GM19397 (cell line): ENCODE results near the gene CYP1A2.
"Not testable (repeated sequence)": the region's sequence is repeated elsewhere in the genome, so short reads cannot be mapped to it uniquely, and the experiment has no call there.

Source experiments
- ATAC-seq: cut with Tn5 transposase; IDR thresholded peaks from one replicate; pipeline ENCODE4 v1.9.1; 2021; ENCODE audit warnings: mild to moderate bottlenecking, moderate library complexity; ENCODE audit not compliant: unreplicated experiment

CYP1A2 gene

DNA sequence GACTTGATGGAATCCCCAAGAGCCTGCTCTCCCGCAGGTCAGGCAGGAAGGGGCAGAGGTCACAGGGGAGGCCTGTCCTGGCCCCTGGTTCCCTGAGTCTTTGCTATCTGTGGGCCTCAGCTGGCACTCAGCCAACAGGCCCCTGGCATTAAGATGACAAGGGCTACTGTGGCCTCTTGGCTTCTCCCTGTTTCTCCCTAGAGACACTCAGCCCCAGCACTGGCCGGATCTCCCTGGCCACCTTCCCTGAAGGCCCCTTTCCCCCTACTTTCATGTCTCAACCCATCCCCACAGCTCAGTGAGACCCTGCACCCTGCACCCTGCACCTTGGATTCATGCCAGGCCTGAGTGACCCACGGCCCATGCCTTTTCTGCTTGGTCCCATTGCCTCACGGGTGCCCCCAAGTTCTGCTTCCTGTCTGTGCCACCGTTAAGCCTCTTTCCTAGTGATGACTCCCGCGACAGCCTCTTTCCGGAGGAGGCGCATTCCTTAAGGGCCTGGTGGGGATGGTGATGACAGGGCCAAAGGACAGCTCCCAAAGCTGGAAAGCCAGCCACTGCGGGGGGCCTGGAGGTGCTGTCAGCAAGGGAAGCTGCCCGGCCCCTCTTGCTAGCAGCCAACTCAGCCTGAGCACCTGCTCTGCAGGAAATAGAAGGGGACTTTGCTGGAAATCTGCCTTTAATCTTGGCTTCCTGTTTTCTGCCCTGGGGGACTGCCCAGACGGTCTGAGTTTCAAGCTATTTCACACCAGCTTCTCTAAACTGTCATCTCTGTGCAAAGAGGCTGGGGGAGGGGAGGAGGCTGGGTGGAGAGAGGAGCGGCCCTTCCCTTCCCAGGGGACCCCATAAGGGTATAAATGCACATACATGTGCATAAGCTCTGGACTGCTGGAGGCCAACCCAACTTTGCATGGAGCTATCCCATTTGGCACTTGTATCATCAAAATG lies 28.4 kb downstream of the CYP1A2 start:
- ATAC-seq, result no peak

DNA sequence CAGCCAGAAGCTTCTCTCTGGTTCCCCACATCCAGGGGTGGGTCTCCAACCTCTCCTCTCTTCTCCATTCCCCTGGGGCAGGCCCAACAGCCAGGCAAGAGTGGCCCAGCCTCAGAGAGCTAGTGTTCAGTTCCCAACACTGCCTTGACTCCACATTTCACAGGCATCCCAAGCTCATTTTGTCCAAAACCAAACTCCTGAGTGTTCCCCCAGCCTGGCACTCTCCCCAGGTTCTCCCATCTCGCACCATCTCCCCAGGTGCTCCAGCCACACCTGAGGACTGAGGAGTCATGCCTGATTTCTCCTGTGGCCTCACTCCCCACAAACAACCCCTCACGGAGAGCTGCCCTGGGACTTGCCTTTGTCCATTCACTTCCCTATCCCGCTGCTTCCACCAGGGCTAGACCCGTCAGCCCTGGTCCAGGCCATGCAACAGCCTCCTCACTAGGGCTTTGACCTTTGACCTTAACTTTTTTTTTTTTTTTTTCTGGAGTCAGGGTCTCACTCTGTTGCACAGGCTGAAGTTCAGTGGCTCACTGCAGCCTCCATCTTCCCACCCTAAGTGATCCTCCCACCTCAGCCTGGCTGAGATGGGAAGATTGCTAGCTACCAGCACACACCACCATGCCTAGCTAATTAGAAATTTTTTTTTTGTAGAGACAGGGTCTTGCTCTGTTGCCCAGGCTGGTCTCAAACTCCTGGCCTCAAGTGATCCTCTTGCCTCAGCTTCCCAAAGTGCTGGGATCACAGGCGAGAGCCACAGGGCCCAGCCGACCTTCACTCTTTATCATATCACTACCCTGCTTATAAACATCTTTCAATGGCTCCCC lies 29.3 kb downstream of the CYP1A2 start:
- no peak for ATAC-seq

- ATAC-seq, result no peak
Observed at GRCh38 chr15:74778599-74778970, 29.9 kb downstream of the CYP1A2 start.

DNA sequence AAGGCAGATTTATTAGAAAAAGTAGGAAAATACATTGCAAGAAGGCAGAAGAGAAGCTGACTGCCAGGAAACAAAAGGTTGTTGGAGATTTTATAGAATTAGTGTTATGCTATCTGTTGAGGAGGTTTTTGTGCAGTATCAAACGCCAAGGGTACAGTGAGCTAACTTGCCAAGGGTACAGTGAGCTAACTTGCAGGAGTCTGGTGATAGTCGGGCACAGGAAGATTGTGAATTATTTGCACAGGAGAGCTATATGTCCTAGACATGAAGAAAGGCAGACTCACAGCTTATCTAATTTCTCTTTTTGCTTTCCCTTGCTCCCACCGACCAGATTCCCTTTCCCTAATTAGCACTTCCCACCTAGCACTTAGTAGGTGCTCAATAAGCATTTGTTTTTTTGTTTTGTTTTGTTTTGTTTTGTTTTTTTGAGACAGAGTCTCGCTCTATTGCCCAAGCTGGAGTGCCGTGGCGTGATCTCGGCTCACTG lies 30.6 kb downstream of the CYP1A2 start:
- ATAC-seq, result no peak

DNA sequence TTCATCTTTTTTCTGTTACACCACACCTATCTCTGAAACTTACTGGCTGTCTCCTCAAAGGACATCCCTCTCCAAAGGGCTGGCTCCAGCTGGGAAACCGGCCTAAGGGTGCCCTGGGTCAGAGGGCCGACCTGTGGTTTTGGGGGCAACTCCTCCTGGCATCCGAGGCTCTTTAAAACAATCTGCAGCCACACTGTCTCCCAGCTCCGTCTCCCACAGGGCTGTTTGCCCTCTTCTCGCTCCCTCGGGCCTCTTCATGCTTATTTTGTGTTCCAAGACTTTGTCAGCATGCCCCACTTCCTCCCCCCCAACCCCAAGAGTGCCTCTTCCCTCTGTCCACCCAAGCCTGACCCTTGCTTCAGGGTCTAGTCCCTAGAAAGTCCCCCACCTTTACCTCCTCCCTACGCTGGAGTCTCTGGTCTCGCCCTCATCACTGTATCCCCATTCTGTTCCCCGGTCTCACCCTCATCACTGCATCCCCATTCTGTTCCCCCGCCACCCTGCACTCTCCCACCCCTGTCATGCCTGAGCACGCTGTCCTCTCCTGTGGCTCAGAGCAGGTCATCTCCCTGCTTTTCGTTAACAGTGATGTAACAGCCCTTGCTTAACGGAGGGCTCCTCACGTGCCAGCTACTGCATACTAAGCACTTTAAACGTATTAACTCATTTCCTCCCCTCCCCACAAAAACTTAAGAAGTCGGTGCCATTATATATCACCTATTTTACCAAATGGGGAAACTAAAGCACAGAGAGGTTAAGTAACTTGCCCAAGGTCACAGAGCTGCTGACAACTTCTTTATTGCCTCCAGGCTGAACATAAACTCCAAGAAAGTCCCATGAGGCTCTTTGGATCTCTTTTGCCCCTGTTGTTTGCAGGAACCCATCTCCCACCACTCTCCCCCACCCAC lies 32.1 kb downstream of the CYP1A2 start:
- ATAC-seq, result no peak

DNA sequence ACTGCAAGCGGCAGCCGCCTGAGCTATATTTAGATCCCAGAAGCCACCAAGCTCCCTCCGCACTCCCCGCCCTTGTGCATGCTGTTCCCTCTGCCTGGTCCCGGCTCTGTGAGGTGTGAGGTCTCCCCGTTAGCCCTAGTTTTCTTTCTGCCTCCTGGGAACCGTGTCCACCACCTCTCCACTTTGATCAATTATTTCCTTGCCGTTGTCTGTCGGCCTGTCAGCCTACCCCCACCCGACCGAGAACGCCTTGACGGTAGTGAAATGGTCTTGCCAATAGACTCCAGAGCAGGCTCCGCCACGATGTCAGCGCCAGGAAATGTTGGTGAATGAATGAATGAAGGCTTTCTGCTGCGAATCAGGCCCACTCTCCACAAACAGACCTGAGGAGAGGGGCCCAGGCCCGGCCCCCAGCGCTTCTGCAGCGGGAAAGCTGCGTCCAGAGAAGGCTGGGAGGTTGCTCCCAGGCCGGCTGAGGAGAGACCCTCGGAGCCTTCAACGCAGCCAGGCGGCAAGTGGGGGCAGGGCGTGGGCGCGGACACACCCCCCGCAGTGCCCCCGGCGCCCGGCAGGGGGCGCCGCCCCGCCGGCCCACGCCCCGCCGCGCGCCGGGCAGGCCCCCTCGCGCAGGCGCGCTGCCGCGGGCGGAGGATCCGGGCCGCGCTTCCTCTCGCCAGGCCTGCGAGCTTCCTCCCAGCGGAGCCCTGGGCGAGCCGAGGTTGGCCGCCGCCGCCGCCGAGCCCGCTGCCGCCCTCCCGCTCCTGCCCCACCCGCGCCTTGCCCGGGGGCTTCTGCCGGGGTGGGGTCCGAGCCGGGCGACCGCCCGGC lies 33.0 kb downstream of the CYP1A2 start, which contains the start of gene CSK:
Gene CSK (plus strand): TSS at position 650 of the 828 bp plus-strand sequence. CDS start 16,218 bp downstream, outside the sequence.
- peak; percentile 51 for ATAC-seq

- peak; percentile 22 for ATAC-seq
Observed at GRCh38 chr15:74782259-74783071, 33.8 kb downstream of the CYP1A2 start.

DNA sequence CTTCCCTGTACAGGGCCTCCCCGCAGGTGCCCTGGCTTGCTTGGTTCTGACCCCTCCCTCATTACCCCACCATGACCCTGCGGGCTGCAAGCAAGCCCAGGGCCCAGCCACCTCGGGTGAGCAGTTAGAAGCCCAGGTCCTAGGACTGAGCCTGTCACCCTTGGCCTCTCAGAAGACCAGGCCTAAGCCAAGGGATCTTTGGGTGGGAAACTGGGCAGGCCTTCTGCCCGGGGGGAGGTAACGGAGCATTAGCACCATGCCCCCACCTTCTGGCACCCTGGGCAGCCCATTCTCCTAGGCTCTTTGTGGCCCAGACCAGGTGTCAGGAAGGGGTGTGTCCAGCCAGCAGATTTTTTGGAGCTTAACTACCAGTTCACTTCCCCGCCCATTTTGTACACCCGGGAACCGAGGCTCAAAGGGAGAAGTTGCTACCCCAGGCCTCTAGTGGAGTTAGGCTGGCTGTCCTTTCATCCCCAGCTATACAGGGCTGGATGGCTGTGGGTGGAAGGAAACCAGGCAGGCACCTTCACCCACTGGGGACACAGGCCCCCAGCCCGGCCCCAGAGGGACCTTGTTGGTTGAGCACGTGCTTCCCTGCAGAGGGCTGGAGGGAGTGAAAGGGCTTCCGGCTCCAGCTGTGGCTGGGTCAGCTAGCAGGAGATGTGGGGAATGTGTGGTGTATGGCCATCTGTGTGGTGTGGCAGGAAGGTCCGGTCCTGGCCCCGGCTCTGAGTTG lies 34.6 kb downstream of the CYP1A2 start:
- ATAC-seq, result no peak

DNA sequence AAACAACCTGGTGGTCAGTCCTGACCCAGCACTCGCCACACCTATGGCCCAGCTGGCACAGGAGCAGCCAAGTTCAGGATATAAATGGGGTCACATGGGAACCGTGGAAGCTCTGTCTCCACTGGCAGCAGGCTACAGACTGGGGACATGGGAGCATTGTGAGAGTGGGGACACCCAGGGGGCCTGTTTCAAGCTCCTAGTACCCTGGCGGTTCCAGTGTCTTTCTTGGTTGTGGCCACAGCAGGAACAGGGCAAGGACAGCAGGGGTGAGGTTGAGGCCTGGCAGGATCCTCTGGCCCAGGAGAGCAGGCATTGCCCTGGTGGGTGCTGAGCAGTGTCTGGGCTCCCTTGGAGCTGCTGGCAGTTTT lies 35.1 kb downstream of the CYP1A2 start:
- no peak for ATAC-seq

- no peak for ATAC-seq
Observed at GRCh38 chr15:74784426-74785193, 36.0 kb downstream of the CYP1A2 start.

DNA sequence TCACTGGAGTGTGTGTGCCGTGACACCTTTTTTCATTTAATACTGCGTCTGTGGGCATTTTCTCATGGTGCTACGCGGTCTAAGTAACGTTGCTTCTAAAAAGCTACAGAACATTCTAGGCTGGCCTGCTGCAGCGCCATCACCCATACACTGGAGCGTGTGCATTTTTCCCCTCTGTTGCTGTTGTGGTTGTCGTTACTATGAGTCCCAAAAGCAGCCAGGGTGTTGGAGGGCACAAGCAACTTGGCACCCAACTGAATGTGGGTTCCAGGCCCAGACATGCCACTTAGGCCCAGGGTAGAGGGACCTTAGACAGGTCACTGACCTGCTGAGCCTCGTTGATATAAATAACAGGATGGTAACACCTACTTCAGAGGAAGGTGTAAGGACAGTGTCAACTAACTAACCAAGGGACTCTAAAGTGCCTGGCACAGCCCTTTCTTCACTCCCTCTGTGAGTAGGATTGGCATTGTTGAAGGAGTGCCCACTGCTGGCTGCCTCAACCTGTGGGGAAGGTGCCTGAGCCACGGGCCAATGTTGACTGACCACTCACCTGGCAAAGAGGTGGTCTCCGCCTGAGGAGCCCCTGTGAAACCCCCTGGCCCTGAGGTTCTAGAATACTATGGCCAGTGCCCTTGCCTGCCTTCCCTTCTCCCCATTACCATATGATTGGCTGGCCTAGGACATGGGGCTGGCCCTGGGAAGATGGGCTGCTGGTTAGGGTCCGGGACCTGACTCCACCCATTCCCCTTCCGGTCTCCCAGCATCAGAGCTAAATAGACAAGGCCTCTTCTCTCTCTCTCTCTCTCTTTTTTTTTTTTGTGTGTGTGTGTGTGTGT lies 36.8 kb downstream of the CYP1A2 start:
- no peak for ATAC-seq

DNA sequence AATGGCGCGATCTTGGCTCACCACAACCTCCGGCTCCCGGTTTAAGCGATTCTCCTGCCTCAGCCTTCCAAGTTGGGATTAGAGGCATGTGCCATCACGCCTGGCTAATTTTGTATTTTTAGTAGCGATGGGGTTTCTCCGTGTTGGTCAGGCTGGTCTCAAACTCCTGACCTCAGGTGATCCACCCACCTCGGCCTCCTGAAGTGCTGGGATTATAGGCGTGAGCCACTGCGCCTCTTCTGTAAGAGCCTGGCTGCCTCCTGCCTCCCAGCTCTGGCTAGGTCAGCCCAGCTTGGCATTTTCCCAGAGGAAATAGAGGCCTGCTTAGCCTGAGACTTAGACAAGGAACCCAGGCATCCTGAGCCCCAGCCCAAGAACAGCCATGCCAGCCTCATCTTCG lies 37.4 kb downstream of the CYP1A2 start:
- ATAC-seq, result not testable (repeated sequence)

DNA sequence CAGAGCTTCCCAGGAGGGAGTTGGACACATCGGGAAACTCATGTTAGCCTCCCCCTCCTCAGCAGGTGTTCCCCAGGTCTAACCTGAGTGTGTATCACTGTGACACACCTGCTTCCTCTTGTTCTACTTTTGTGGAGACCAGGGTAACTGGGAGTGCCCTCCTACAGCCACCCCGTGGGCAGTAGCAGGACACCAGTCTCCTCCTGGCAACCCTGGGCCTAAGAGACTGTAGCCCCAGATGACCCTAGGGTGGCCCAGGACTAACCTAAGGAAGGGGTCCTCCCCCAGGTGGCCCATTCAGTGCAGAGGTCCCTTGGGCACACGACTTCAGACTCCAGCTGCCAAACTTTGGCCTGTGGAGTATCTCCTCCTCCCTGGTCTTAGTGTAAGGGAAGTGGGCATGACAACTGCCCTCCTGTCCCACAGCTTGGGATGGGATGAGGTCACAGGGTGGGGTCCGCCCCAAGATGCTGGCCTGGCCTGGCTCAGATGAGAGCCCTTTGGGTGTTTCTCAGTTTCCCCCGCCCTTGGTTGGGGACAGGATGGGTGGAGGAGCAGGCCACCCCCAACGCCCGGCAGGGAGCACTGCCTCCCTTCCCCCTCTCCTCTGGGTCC lies 38.0 kb downstream of the CYP1A2 start:
- no peak for ATAC-seq

GRCh38 chr15:74787251-74788041 lies 38.8 kb downstream of the CYP1A2 start:
- peak; percentile 42 for ATAC-seq

- no peak for ATAC-seq
Observed at GRCh38 chr15:74788042-74788682, 39.5 kb downstream of the CYP1A2 start.
